ENCODE measurements around the gene ATG7.

The ATG7 gene

GRCh38 chr3:11545186-11545851 is 273.1 kb downstream of the ATG7 start:
- H2BK12ac ChIP-seq (ENCODE audit: low read length) = no peak overlapping the region
- H3K9me3 ChIP-seq (replicated peaks in 1 of 2; ENCODE audit: control insufficient read depth in 2 of 2, insufficient read depth in 1 of 2, low read depth in 1 of 2, low read length in 2 of 2) = peaks cover 0 to 4% of the 10 kb centered on the region in 2 donors
- H3K23ac ChIP-seq (ENCODE audit: low read depth, low read length, poor library complexity) = peak overlapping the region; percentile 6
- no peak overlapping the region for H2BK15ac ChIP-seq (ENCODE audit: low read length)
- no peak for DNase-seq (ENCODE audit: low spot score)
- peaks cover 2% of the 10 kb centered on the region for H3K79me1 ChIP-seq (ENCODE audit: low read depth, low read length)
- no peaks in the 10 kb centered on the region for H3K36me3 ChIP-seq (replicated peaks in 1 of 2; ENCODE audit: control insufficient read depth in 2 of 2, insufficient read depth in 2 of 2, low read length in 2 of 2)
- no peak overlapping the region for H2BK5ac ChIP-seq (ENCODE audit: low read length)
- H2AFZ ChIP-seq (ENCODE audit: low read length) = no peak overlapping the region
- peaks cover 0 to 6% of the 10 kb centered on the region in 2 donors for H3K4me1 ChIP-seq (ENCODE audit: control insufficient read depth in 2 of 2, insufficient read depth in 1 of 2, low read depth in 1 of 2, low read length in 2 of 2)
- H3K18ac ChIP-seq (ENCODE audit: low read length) = peak overlapping the region; percentile 68
- H3K4me2 ChIP-seq (ENCODE audit: insufficient read depth, low read length, poor library complexity, severe bottlenecking) = no peak overlapping the region
- no peaks in the 10 kb centered on the region for H3K27me3 ChIP-seq (ENCODE audit: control insufficient read depth in 3 of 3, insufficient read depth in 3 of 3, low read depth in 1 of 3, low read length in 3 of 3)
- no peak overlapping the region for H3K14ac ChIP-seq (ENCODE audit: low read length)
- no peak overlapping the region for H4K8ac ChIP-seq (ENCODE audit: low read depth, low read length)
- H3K4me3 ChIP-seq (ENCODE audit: low read length in 2 of 2) = peak overlapping the region in 1 of 2 donors; percentile 18
- H3K9ac ChIP-seq (ENCODE audit: low read depth, low read length, poor library complexity) = no peak overlapping the region
- no peak overlapping the region for H4K91ac ChIP-seq (ENCODE audit: low read depth, low read length, poor library complexity)
- no peak overlapping the region for H3K4ac ChIP-seq (ENCODE audit: low read length)
- no peak overlapping the region for H3K27ac ChIP-seq (replicated peaks; ENCODE audit: low read length)
- peak overlapping the region; percentile 50 for H2AK5ac ChIP-seq (ENCODE audit: low read depth, low read length)
- WGBS, 2 donors (ENCODE audit: extremely low coverage in 2 of 2, insufficient read length in 2 of 2, insufficient replicate concordance in 1 of 2) = no CpG with 5 or more reads among the region's 16 CpGs
- H2BK120ac ChIP-seq (ENCODE audit: low read depth, low read length) = no peak overlapping the region

- no peak overlapping the region for H4K8ac ChIP-seq (ENCODE audit: low read depth, low read length)
- peak overlapping the region; percentile 63 for H3K9ac ChIP-seq (ENCODE audit: low read depth, low read length, poor library complexity)
- no peak overlapping the region for H3K4ac ChIP-seq (ENCODE audit: low read length)
- H3K4me3 ChIP-seq (ENCODE audit: low read length in 2 of 2) = no peak overlapping the region
- no peak overlapping the region for H2BK120ac ChIP-seq (ENCODE audit: low read depth, low read length)
- WGBS, 2 donors (ENCODE audit: extremely low coverage in 2 of 2, insufficient read length in 2 of 2, insufficient replicate concordance in 1 of 2) = no CpG with 5 or more reads among the region's 9 CpGs
- H2AFZ ChIP-seq (ENCODE audit: low read length) = no peak overlapping the region
- H3K23ac ChIP-seq (ENCODE audit: low read depth, low read length, poor library complexity) = no peak overlapping the region
- peaks cover 0 to 5% of the 10 kb centered on the region in 2 donors for H3K9me3 ChIP-seq (replicated peaks in 1 of 2; ENCODE audit: control insufficient read depth in 2 of 2, insufficient read depth in 1 of 2, low read depth in 1 of 2, low read length in 2 of 2)
- peak overlapping the region; percentile 67 for H3K18ac ChIP-seq (ENCODE audit: low read length)
- peaks cover 0 to 6% of the 10 kb centered on the region in 2 donors for H3K4me1 ChIP-seq (ENCODE audit: control insufficient read depth in 2 of 2, insufficient read depth in 1 of 2, low read depth in 1 of 2, low read length in 2 of 2)
- peak overlapping the region; percentile 66 for H2AK5ac ChIP-seq (ENCODE audit: low read depth, low read length)
- H3K14ac ChIP-seq (ENCODE audit: low read length) = no peak overlapping the region
- peaks cover 0 to 4% of the 10 kb centered on the region in 2 donors for H3K36me3 ChIP-seq (replicated peaks in 1 of 2; ENCODE audit: control insufficient read depth in 2 of 2, insufficient read depth in 2 of 2, low read length in 2 of 2)
- no peak overlapping the region for H3K4me2 ChIP-seq (ENCODE audit: insufficient read depth, low read length, poor library complexity, severe bottlenecking)
- no peak overlapping the region for H4K91ac ChIP-seq (ENCODE audit: low read depth, low read length, poor library complexity)
- no peak overlapping the region for H2BK12ac ChIP-seq (ENCODE audit: low read length)
- no peak overlapping the region for H3K27ac ChIP-seq (replicated peaks; ENCODE audit: low read length)
- H2BK5ac ChIP-seq (ENCODE audit: low read length) = no peak overlapping the region
- H3K79me1 ChIP-seq (ENCODE audit: low read depth, low read length) = peaks cover 2% of the 10 kb centered on the region
- no peak overlapping the region for H2BK15ac ChIP-seq (ENCODE audit: low read length)
- no peaks in the 10 kb centered on the region for H3K27me3 ChIP-seq (ENCODE audit: control insufficient read depth in 3 of 3, insufficient read depth in 3 of 3, low read depth in 1 of 3, low read length in 3 of 3)
- no peak for DNase-seq (ENCODE audit: low spot score)
Measured at GRCh38 chr3:11546657-11547302, 274.6 kb downstream of the ATG7 start.

DNA sequence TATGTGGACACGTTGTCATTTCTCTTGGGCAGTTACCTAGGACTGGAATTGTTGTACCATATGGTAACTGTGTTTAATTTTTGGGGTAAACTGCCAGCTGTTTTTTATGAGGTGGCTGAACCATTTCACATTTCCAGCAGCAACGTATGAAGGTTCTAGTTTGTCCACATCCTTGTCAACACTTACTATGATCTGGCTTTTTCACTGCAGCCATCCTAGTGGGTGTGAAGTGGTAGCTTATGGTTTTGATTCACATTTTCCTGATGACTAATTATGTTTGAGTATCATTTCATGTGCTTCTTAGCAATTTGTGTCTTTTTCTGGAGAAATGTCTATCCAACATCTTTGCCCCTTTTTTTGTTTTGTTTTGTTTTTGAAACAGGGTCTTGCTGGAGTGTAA is 275.3 kb downstream of the ATG7 start:
- no peak overlapping the region for H3K4me2 ChIP-seq (ENCODE audit: insufficient read depth, low read length, poor library complexity, severe bottlenecking)
- H3K9ac ChIP-seq (ENCODE audit: low read depth, low read length, poor library complexity) = no peak overlapping the region
- H2AK5ac ChIP-seq (ENCODE audit: low read depth, low read length) = no peak overlapping the region
- H3K36me3 ChIP-seq (replicated peaks in 1 of 2; ENCODE audit: control insufficient read depth in 2 of 2, insufficient read depth in 2 of 2, low read length in 2 of 2) = peaks cover 0 to 8% of the 10 kb centered on the region in 2 donors
- peaks cover 0 to 6% of the 10 kb centered on the region in 2 donors for H3K4me1 ChIP-seq (ENCODE audit: control insufficient read depth in 2 of 2, insufficient read depth in 1 of 2, low read depth in 1 of 2, low read length in 2 of 2)
- H3K14ac ChIP-seq (ENCODE audit: low read length) = no peak overlapping the region
- peaks cover 0 to 8% of the 10 kb centered on the region in 2 donors for H3K9me3 ChIP-seq (replicated peaks in 1 of 2; ENCODE audit: control insufficient read depth in 2 of 2, insufficient read depth in 1 of 2, low read depth in 1 of 2, low read length in 2 of 2)
- no peaks in the 10 kb centered on the region for H3K27me3 ChIP-seq (ENCODE audit: control insufficient read depth in 3 of 3, insufficient read depth in 3 of 3, low read depth in 1 of 3, low read length in 3 of 3)
- no peak overlapping the region for H4K91ac ChIP-seq (ENCODE audit: low read depth, low read length, poor library complexity)
- H3K79me1 ChIP-seq (ENCODE audit: low read depth, low read length) = peaks cover 2% of the 10 kb centered on the region
- H2BK120ac ChIP-seq (ENCODE audit: low read depth, low read length) = no peak overlapping the region
- no peak for DNase-seq (ENCODE audit: low spot score)
- no peak overlapping the region for H3K4me3 ChIP-seq (ENCODE audit: low read length in 2 of 2)
- no peak overlapping the region for H2AFZ ChIP-seq (ENCODE audit: low read length)
- no peak overlapping the region for H2BK12ac ChIP-seq (ENCODE audit: low read length)
- H3K18ac ChIP-seq (ENCODE audit: low read length) = no peak overlapping the region
- no peak overlapping the region for H3K23ac ChIP-seq (ENCODE audit: low read depth, low read length, poor library complexity)
- no peak overlapping the region for H3K27ac ChIP-seq (replicated peaks; ENCODE audit: low read length)
- no peak overlapping the region for H4K8ac ChIP-seq (ENCODE audit: low read depth, low read length)
- WGBS, 2 donors (ENCODE audit: extremely low coverage in 2 of 2, insufficient read length in 2 of 2, insufficient replicate concordance in 1 of 2) = no CpG with 5 or more reads among the region's 2 CpGs
- H2BK15ac ChIP-seq (ENCODE audit: low read length) = no peak overlapping the region
- no peak overlapping the region for H2BK5ac ChIP-seq (ENCODE audit: low read length)
- H3K4ac ChIP-seq (ENCODE audit: low read length) = no peak overlapping the region

GRCh38 chr3:11548721-11549131 is 276.5 kb downstream of the ATG7 start:
- Histone ChIP-seq H3K79me1 (ENCODE audit: low read depth, low read length) (no peaks in the 10 kb centered on the region), H2AK5ac (ENCODE audit: low read depth, low read length) (no peak overlapping the region), H3K9ac (ENCODE audit: low read depth, low read length, poor library complexity) (no peak overlapping the region), H3K27me3 (ENCODE audit: control insufficient read depth in 3 of 3, insufficient read depth in 3 of 3, low read depth in 1 of 3, low read length in 3 of 3) (no peaks in the 10 kb centered on the region), H3K4ac (ENCODE audit: low read length) (no peak overlapping the region), H2AFZ (ENCODE audit: low read length) (no peak overlapping the region), H3K23ac (ENCODE audit: low read depth, low read length, poor library complexity) (no peak overlapping the region), H3K14ac (ENCODE audit: low read length) (no peak overlapping the region), H3K4me1 (ENCODE audit: control insufficient read depth in 2 of 2, insufficient read depth in 1 of 2, low read depth in 1 of 2, low read length in 2 of 2) (peaks cover 0 to 6% of the 10 kb centered on the region in 2 donors), H3K18ac (ENCODE audit: low read length) (no peak overlapping the region), H3K36me3 (replicated peaks in 1 of 2; ENCODE audit: control insufficient read depth in 2 of 2, insufficient read depth in 2 of 2, low read length in 2 of 2) (peaks cover 2 to 20% of the 10 kb centered on the region in 2 donors), H2BK5ac (ENCODE audit: low read length) (no peak overlapping the region), H3K4me2 (ENCODE audit: insufficient read depth, low read length, poor library complexity, severe bottlenecking) (no peak overlapping the region), H3K4me3 (ENCODE audit: low read length in 2 of 2) (no peak overlapping the region), H2BK12ac (ENCODE audit: low read length) (no peak overlapping the region), H2BK120ac (ENCODE audit: low read depth, low read length) (no peak overlapping the region), H4K8ac (ENCODE audit: low read depth, low read length) (no peak overlapping the region), H4K91ac (ENCODE audit: low read depth, low read length, poor library complexity) (no peak overlapping the region), H2BK15ac (ENCODE audit: low read length) (no peak overlapping the region), H3K27ac (replicated peaks; ENCODE audit: low read length) (no peak overlapping the region), H3K9me3 (replicated peaks in 1 of 2; ENCODE audit: control insufficient read depth in 2 of 2, insufficient read depth in 1 of 2, low read depth in 1 of 2, low read length in 2 of 2) (peaks cover 0 to 8% of the 10 kb centered on the region in 2 donors)
- no peak for DNase-seq (ENCODE audit: low spot score)
- WGBS, 2 donors (ENCODE audit: extremely low coverage in 2 of 2, insufficient read length in 2 of 2, insufficient replicate concordance in 1 of 2) = no CpG with 5 or more reads among the region's 7 CpGs
